ENCODE measurements around the gene DNAJC18.
"Not testable (repeated sequence)": the region's sequence is repeated elsewhere in the genome, so short reads cannot be mapped to it uniquely, and the experiment has no call there.

DNAJC18 gene

DNA sequence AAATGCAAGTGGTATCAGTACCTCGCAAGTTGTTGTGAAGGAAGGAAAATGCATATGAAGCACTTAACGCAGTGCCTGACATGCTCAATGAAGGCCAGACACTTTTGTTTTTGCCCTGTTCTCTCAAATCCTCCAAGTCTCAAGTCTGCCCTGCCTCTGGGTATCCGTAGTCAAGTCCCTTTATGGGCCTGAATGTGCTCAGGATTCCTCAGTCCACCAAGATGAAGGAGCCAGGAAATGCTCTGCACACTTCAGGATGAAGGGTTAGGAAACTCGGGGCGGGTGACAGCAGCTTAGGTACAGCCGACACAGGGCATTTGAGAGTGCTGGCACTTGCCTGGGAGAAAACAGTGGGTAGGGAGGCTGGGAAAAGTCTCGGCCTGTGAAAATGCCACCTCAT, 21.9 kb upstream of the DNAJC18 start:
- DNase-seq (ENCODE audit: low read depth), result no peak

DNA sequence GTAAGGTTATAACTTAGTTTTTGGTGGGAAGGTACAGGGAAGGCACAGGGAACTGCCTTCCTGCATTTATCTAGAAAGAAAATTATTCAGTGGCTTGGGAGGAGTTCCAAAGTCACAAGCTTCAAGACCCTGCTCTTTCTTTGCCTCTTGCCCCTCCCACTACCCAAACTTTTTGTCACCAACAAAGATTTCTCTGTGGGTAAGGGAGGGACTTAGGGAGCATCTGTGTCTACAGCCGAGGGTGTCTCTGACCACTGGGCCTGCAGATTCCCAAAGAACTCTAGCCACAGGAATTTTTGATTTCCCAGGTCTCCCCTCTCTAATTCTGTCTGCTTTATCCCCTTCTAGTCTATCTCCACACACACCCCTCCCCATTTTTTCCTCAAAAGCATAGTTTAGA, 21.1 kb upstream of the DNAJC18 start:
- DNase-seq (ENCODE audit: low read depth), result no peak

DNA sequence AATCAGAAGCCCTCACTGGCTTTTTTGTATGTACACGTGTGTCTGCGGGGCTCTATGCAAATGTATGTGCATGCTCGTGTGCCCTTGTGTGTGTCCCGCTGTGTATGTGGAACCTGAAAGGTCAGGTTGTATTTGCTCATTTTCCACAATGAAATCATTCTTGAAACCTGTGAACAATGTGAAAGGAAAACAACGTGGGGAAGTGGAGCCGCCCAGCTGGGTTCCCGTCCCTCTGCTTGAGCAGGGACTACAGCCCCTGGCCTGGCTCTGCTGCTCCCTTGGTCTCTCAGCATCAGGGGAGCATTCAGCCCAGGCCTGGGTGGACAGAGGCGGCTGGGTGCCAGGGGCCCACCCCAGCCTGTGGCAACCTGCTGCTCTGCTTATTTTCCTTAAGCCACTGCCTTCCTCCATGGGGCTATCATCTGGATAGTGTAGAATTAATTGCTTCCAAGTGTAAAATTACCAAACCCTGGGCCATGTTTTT, 20.2 kb upstream of the DNAJC18 start:
- DNase-seq (ENCODE audit: low read depth), result no peak

DNA sequence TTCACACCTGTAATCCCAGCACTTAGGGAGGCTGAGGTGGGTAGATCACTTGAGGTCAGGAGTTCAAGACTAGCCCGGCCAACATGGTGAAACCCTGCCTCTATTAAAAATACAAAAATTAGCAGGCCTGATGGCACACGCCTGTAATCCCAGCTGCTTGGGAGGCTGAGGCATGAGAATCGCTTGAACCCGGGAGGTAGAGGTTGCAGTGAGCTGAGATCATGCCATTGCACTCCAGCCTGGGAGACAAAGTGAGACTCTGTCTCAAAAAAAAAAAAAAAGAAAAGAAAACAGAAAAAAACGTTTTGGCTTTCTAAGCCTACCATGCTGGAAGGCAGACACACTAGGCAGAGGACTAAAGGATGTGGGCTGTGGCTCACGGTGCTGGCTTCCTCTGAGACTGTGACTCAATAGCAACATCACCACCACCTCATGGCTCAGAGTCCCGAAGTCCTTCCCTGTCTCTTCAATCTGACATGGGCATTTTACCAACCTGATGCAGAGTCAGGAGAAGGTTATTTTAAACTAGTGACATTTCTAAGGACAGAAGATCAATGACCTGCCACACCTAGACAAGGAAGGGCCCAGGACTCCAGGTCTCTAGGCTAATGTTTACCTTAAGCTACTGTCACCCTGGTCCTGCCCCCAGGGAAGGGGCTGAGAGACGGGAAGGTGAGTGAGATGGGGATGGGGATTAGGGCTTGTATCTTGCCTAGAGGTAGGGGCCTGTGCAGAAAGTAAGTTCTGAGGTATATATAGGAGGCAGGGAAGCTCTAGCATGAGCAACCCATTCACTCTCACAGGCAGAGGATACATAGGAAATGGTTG, 19.5 kb upstream of the DNAJC18 start:
- peak; percentile 70 for DNase-seq (ENCODE audit: low read depth)

DNA sequence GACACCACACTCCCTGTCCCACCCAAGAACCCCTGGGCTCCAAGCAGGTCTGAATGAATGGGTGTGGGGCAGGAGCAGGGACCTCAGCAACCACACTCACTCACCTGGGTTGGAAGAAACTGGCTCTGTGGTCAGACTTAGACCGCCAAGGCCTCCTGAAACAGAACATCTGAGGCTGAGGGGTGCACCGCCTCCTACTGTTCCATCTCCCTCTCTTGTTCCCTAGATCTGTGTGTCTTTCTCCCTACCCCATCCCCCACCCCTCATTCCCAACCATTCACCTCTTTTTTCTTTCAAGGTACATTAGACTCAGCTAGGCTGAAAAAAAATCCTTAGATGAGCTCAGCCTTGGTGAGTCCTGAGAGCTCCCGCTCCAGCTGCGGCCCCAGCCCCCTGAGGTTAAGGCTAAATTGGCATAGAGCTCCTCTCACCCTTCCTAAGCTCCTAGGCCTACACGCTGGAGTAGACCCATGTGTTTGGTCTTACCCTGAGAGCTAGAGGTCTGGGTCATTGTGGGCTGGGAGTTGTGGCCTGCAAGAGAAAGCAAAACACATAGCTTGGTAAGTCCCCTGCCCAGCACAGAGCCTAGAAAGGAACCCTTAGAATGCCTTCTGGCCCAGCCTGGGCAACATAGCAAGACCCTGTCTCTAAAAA, 18.5 kb upstream of the DNAJC18 start:
- DNase-seq (ENCODE audit: low read depth), result no peak

DNA sequence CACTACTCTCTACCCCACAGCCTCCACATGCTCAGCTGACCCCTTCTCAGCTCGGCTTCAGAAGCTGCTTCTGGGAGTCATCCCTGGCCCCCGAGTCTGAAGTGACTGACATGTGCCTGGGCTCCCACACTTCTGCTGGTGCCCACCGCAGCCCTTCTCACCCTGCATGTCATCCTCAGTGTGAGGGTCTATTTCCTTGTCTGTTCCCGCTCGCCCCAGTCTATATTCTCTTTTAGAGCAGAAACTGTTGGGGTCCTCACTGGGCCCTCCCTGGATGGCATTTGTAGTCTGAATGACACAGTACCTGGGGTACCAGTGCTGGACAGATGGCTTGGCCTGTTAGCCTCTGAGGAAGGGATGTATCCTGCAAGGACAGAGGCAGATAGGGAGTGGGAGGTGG, 17.9 kb upstream of the DNAJC18 start:
- DNase-seq (ENCODE audit: low read depth), result no peak

DNA sequence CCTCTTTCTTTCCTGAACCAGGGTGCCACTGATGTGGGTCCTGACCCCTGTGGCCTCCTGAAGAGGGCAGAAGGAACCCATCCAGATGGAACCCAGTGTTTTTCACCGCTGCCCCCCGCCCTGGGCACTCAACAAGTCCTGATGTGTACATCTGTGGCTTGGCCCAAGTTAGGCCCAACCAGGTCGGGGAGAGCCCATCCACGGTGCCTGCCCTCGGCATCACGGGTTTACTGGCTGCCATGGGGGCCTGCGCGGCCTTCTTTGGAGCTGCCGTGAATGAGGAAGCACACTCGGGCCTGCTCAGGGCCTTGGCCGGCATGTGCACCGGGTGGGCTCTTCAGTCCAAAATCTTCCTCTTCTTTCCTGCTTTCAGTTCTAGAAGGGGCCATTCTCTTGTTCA, 17.5 kb upstream of the DNAJC18 start:
- no peak for DNase-seq (ENCODE audit: low read depth)

DNA sequence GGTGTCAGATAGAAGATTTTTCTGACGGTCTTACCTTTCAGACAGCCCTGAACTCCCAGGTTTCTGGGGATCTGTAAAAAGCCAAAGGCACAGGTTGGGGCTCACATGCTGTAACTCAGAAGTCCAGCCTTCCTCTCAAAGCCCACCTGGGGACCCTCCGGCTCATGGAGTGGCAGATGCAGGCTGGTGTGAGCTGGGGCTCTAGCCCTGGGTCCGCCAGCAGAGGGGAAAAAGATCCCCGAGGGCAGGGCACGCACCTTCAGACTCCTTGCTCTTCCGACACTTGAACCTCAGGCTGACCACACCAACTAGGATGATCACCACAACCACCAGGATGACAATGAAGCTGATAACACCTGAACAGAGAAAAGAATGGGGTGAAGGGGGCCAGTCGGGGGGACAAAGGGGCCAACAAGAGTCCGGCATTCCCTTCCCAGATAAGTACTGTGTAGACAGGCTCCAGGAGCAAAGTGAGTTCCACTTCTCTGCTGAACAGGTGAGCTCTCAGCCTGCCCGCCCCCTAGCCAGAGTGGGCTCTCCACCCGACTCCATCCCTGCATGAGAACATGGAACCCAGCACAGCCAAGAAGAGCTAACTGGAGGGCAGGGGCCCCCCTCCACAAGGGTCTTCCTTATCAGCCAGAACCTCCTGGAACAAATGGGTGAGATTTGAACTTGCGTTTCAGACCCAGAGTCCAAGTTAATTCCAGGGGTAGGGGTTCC, 15.4 kb upstream of the DNAJC18 start:
- no peak for DNase-seq (ENCODE audit: low read depth)

DNA sequence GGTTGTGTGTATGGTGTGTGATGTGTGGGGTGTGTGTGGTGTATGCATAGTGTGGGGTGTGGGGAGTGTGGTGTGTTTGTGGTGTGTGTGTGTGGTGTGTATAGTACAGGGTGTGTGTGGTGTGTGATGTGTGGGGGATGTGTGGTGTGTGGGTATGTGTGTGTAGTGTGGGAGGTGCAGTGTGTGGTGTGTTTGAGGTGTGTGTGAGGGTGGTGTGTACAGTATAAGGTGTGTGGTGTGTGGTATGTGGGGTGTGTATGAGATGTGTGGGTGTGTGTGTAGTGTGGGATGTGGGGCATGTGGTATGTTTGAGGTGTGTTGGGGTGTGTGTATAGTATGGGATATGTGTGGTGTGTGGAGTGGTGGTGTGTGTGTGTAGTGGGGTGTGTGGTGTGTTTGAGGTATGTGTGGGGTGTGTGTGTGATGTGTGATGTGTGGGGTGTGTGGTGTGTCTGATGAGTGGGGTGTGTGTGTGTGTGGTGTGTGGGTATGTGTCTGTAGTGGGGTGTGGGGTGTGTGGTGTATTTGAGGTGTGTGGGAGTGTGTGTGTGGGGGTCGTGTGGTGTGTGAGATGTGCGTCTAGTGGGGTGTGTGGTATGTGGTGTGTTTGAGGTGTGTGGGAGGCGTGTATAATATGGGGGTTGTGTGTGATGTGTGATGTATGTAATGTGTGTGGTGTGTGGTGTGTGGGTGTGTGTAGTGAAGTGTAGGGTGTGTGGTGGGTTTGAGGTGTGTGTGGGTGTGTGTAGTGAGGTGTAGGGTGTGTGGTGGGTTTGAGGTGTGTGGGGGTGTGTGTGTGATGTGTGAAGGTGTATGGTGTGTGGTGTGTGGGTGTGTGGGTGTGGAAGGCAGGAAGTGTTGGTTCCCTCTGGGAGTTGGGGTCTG, 14.6 kb upstream of the DNAJC18 start:
- no peak for DNase-seq (ENCODE audit: low read depth)

DNA sequence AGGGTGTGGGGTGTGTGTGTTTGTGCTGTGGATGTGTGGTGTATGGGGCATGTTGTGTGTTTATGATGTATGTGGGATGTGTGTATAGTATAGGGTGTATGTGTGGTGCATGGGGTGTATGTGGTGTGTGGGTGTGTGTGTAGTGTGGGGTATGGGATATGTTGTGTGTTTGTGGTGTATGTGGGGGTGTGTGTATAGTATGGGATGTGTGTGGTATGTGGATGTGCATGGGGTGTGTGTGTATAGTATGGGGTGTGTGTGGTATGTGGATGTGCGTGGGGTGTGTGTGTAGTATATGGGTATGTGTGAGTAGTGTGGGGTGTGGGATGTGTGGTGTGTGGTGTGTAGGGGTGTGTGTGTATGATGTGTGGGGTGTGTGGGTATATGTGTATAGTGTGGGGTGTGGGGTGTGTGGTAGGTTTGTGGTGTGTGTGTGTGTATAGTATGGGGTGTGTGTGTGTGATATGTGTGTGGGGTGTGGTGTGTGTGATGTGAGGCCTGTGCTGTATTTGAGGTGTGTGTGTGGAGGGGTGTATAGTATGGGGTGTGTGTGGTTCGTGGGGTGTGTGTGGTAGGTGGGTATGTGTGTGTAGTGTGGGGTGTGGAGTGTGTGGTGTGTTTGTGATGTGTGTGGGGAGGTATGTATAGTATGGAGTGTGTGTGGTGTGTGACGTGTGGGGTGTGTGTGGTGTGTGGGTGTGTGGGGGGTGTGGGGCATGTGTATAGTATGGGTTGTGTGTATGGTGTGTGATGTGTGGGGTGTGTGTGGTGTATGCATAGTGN, 12.7 kb upstream of the DNAJC18 start:
- DNase-seq (ENCODE audit: low read depth), result no peak

DNA sequence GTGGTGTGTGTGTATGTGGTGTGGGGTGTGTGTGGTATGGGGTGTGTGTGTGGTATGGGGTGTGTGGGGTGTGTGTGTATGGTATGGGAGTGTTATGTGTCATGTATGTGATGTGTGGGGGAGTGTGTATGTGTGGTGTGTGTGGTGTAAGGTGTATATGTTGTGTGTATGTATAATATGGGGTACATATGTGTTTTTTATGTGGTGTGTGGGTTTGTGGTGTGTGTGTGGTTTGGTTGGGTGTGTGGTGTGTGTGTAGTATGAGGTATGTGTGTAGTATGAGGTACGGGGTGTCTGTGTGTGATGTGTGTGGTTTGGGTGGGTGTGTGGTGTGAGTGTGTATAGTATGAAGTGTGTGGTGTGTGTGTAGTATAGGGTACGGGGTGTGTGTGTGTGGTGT, 11.9 kb upstream of the DNAJC18 start:
- DNase-seq (ENCODE audit: low read depth), result no peak

DNA sequence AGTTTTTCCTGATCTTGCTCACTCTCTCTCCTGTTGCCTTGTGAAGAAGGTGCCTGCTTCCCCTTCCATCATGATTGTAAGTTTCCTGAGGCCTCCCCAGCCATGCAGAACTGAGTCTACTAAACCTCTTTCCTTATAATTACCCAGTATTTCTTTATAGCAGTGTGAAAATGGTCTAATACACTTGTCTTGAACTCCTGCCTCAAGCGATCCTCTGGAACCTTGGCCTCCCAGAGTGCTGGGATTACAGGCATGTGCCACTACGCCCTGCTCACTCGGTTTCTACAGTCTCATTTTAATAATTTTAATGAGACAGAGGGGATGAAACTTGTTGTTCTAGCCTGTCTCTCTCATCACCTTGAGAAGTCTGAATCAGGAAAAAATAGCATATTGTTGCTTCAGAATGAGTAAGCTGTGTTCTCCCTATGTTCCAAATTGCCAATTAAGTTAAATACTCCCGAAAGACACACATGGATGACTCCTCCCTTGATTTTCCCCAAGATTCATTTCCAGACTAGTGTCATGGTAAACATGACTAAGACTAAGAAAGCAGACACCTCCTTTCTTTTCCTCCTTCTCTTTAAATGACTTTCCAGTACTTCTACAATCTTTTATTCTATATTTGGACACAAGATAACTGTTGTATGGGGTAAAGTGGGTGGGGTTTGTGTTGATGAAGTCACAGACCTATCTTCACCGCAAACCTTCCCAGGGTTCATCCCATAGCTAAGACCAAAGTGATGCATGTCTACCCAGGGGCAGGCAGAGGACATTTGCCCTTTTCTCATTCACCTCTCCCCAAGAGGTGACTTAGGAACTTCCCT, 7.8 kb upstream of the DNAJC18 start:
- DNase-seq (ENCODE audit: low read depth), result no peak

DNA sequence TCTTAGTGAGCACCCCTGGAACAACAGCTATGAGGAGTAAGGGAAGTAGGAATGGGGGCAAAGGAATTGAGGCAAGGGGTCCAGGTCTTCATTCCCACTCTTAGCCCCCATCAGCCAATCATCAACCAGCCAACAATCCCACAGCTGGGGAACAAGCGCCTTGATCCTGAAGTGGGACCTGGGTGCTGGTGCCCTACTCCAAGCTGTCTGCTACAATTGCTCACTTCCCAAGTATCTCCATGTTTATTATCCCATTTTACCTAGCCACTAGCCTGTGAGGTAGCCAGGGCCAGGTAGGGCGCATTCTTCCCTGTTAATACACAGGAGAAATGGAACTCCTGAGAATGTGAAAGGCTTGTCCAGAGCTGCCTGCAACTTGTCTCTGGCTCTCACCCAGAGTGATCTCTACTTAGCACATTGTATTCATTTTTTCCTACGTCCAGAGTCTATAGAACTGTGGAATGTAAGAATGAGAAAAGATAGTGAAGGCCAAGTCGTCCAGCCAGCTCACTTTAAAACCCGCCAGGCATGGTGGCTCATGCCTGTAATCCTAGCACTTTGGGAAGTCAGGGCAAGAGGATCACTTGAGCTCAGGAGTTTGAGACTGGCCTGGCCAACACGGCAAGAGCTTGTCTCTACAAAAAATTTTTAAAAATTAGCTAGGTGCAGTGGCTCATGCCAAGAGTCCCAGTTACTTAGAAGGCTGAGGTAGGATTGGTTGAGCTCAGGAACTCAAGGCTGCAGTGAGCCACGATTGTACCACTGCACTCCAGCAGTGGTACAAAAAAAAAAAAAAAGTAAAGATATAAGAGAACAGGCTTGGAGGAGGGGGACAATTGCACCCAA, 6.2 kb upstream of the DNAJC18 start:
- no peak for DNase-seq (ENCODE audit: low read depth)

DNA sequence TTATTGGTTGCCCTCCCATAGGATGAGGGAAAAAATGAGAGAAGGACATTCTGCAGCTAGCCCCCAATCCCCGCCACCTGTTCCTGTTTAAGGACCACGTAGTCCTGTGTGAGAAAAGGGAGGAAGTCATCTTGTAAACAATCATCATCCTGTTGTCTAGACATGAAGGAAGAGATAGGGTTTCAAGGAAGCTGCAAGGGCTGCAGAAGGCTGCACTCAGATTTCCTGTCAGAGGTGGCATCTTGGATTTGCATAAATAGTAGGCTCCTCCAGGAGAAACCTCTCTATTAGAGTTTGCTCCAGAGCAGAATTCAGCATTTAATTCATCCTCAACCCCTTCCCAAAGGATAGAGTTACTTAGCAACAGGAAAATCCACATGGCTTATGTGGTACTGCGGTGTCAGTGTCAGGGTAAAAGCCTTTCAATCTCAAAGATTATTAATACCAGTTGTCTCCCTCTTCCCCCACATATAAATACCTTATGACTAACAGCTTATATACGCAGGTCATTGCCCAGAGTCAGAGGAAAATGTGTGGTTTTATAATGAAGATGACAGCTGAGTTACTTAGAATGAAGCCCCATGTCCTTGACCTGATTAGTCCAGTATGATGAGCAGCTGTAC, 4.6 kb upstream of the DNAJC18 start:
- DNase-seq (ENCODE audit: low read depth), result no peak

DNA sequence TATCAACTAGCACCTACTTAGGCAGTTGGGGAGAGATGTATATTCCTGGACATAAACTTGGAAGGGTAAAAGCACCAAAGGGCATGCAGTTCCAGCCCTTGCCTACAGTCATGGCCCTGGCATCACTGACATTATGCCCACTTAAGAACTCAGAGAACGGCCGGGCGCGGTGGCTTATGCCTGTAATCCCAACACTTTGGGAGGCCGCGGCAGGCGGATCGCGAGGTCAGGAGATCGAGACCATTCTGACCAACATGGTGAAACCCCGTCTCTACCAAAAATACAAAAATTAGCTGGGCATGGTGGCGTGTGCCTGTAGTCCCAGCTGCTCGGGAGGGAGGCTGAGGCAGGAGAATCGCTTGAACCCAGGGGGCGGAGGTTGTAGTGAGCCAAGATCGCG, 1.1 kb upstream of the DNAJC18 start:
- not testable (repeated sequence) for DNase-seq (ENCODE audit: low read depth)

DNA sequence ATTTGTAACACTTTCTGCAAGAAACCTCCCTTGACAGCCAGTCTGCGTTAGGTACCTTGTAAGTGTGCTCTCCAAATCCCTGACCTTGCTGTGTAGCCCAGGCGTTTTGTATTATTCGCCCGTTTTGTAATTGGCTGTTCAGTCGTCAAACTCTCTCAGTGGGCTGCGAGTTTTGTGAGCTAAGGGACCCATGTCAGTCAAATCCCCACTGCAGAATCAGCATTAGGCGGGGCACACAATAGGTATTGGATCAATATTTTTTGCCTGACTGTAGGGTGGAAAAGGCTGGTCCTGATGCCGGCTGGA, 665 bp downstream of the DNAJC18 start:
- DNase-seq (ENCODE audit: low read depth), result no peak

DNA sequence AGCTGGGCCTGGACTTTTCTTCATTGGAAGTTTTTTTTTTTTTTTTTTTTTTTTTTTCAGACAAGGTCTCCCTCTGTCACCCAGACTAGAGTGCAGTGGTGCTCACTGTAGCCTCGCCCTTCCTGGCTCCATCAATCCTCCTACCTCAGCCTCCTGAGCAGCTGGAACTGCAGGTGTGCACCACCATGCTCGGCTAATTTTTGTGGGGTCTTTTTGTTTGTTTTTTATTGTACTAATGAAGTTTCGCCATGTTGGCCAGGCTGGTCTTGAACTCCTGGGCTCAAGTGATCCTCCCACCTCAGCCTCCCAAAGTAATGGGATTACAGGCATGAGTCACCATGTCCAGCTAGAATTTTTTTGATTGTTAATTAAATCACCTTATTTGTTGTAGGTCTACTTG, 3.6 kb downstream of the DNAJC18 start:
- no peak for DNase-seq (ENCODE audit: low read depth)

DNA sequence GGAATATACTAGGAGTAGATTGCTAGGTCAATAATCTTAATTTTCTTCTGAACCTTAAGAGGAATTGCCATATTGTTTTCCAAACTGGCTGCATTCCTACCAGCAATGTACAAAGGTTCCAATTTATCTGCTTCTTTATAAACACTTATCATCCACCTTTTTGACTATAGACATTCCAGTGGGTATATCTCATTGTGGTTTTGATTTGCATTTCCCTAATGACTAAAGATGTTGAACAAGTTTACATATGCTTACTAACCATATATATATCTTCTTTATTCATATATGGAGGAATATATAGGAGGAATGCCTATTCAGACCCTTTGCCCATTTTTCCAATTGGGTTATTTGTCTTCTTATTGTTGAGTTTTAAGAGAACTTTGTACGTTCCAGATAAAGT, 7.6 kb downstream of the DNAJC18 start:
- no peak for DNase-seq (ENCODE audit: low read depth)

DNA sequence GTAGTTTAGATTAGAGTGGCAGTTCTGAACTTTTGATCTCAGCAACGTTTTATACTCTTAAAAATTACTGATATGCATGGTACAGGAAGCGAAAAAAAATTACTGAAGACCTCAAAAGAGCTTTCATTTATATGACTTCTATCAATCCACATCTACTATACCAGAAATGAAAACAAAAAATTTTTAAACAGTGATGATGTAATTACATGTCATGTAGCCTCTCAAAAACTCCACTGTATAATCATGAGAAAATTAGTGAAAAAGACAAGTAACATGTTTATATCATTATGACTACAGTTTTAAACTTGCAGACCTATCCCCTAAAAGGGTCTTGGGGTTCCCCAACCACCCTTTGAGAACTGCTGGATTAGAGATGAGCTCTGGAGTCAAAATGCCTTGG, 9.3 kb downstream of the DNAJC18 start:
- no peak for DNase-seq (ENCODE audit: low read depth)

Measured in activated T-helper 9 cell treated with anti-CD3 and anti-CD28 coated beads, Interleukin-2, amount 50 U/mL, for 16 hours (primary cell).